GM18498 (cell line): Measurements from ENCODE around the gene ATP2A3.
A peak's percentile ranks its signal among the peaks of the same experiment; 100 is the strongest.

Experiments
- ATAC-seq: cut with Tn5 transposase; IDR thresholded peaks from one replicate; pipeline ENCODE4 v1.9.1; 2021; ENCODE audit warnings: mild to moderate bottlenecking, moderate library complexity; ENCODE audit not compliant: unreplicated experiment

ATP2A3 gene

DNA sequence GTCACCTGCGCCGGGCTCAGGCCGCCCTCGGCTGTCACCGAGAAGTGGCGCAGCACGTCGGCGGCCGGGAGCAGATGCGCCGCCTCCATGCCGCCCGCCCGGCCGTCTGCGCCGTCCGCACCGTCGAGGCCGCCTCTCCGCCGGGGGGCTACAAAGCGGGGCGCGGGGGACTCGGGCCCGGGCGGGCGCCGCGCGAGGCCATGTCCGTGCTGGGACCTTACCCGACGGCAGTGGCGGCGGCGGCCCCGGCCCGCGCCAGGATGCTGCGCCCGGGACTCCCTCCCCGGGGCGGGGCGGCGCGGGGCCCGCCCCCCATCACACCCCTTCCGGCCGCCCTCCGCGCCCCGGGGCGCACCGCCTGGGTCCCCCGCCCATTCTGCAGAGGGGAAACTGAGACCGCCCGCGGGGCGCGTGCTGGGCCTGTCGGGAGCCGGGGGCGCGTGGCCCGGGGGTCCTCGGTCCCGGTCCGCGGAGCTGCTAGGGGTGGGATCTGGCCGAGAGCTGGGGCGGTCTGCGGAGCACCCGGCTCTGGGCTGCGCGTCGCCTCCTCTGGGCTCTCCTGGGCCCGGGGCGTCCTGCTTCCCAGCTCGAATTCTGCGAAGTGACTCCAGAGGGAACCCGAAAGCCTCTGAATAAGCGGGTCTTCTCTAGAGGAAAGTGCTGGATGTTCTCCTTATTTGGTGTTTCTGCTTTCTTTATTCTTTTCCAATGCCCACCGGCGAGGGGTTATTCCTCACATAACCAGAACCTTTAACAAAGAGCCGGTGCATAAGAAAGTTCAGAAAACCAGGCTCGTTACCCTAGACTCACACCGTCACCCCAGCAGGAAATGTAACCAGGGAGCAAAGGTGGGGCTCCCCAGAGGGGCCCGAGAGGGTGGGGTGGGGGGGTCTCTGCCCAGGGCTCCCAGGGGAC, at the start of gene ATP2A3:
ATP2A3 (minus strand) TSS at position 235 of the 915 bp plus-strand sequence; CDS start at position 89, 146 bp downstream.
- ATAC-seq, result peak; percentile 62

DNA sequence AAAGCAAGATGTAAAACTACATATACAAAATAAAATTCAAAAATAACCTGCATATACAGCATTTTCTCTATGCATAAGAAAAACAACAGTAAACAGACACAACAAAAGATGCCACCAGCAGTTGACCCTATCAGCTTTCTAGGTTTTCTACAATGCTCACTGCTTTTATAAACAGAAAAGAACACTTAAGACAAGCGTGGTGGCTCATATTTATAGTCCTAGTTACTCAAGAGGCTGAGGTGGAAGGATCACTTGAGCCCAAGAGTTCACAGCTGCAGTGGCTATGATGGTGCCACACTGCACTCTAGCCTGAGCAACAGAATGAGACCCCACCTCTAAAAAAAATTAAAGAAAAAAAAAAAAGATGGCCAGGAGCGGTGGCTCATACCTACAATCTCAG, 46.5 kb upstream of the ATP2A3 start:
- ATAC-seq, result no peak

DNA sequence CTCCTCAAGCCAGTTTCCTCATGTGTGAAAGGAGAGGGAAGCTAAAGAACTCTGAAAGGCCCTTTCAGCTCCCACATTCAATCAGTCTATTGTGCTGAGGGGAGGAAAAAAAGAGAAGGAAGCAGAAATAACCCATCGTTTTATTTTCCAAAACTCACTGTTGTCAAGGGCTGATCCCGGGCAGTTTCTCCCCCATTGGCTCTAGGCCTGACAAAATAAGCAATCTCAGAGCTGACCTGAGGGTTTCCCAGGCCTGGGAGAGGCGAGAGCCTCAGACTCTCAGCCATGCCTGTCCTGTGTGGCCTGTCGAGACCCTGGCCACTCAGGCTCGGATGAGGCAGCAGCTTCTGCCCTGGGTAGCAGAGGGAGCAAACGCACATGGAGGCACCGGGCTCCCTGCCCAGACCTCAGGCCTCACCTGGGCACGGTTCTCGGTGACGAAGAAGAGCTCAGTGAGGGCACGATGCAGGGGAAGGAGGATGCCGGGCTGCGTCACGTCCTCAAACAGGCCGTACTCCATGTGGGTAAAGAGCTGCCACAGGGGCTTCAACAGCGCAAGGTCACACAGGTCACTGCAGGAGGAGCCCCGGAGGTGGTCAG, 45.0 kb upstream of the ATP2A3 start:
- no peak for ATAC-seq

DNA sequence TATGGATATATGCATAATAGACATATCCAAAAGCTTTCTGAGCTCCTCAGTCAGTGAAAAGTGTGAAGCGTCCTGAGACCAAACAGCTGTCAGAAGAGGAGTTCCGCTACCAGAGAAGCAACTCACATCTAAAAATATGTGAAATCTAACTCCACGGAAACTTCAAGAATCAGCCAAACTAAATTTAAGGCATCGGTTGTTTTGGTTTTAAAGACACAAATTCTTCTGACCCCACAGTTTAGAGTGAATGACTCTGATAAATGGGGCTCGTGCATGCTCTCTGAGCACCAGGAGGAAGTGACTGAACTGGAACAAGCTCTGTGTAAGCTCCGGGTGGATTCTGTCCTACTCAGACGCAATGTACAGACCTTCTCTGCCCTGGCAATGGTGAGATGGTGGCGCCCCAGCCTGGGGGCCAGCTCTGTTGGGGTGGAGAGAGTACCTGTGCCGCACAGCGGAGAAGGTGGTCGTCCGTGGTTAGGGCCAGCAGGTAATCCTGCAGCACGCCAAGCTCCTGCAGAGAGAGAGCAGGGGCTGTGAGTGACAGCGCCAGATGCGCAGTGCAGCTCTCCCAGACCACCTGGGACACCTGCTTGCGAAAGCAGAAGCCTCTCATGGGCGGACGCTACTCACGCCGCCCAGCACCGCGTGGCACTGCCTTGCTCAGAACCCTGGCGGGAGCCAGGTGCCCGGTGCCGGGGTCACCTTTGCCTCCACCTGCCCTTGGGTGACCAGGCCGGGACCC, 44.4 kb upstream of the ATP2A3 start:
- no peak for ATAC-seq

DNA sequence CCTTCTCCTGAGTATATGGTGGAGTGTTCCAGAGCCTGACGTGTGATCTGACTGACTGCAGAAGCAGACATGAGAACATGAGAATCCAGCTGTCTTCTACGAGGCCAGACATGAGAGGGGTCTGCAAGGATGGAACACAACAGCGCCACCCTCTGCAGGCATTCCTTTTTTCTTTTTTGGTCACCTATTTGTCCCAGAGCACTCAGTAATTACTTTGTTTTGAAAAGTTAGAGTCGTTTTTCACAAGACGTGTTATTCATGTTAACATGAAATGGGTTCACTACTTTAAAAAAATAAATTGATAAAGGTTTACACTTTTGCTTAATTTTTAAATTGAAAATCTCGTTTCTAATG, 43.8 kb upstream of the ATP2A3 start:
- ATAC-seq, result no peak

DNA sequence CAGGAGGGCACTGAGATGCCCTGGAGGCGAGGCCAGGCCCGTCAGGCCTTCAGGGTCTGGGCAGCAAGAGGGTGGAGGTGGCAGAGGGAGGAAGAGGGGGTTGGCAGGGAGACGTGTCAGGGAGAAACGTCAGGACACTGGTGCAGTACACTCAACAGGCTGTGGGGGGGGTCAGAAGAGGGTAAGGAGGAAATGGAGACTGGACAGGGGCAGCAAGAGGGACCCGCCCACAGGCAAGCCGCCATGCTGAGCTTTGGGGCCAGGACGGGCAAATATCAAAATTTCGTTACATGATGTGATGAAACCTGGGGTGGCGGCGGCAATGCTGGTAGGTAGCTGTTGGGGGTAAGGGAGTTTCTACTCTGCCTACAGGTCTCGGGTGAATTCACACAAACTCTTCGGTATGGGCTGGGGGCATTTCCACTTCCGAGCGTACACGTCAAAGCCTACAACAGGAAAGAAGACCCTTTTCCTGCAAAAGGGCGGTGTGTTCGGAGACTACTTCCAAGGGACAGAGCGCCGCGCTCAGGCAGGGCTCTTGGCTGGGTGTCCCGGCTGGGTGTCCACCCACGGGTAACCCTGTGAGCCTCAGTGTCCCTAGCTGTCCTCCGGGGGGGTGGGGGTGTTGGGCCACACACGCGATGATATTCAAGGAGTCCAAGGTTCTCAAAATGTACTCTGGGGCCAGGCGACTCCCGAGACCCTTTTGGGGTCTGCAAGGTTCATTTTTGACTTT, 43.3 kb upstream of the ATP2A3 start:
- no peak for ATAC-seq

DNA sequence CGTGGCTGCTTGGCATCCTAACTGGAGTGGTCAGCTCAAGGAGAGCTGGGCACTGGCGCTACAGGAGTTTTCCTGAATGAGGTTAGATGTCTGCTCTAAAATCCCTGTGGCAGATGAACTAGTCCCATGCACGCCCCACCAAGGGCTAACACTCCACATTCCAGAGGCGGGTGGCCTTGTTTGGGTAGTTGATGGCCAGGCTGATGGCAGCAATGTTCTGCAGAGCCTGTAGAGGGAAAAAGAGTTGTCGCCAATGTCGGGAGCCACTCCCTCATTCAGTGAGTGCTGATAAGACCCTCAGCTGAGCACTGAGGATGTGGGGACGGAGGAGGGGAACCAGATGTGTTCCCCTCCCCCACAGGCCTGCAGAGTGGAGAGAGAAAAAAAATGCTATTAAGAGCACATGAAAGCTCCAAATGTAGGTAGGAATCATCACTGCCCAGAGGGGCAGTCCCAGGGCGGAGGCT, 42.5 kb upstream of the ATP2A3 start:
- ATAC-seq, result no peak

DNA sequence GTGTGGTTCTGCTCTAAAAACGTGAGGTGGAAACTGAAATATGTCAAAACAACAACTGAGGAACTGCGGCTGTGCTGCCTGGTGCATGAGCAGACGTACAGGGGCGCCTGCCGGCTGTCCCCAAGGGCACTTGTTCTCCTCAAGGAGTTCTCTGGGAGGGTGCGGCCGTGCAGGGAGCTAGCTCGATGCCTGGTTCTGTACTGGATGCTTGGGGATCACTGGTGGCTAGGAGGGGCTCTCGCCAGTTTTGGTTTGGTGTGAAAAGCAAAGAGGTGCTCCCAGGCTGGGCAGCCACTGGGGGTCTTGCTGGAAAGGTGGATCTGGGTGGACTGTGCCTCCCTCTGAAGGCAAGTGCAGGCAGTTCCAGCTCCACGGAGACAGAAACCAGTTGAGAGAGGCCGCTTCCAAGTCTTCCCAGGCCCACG, 41.9 kb upstream of the ATP2A3 start:
- no peak for ATAC-seq

DNA sequence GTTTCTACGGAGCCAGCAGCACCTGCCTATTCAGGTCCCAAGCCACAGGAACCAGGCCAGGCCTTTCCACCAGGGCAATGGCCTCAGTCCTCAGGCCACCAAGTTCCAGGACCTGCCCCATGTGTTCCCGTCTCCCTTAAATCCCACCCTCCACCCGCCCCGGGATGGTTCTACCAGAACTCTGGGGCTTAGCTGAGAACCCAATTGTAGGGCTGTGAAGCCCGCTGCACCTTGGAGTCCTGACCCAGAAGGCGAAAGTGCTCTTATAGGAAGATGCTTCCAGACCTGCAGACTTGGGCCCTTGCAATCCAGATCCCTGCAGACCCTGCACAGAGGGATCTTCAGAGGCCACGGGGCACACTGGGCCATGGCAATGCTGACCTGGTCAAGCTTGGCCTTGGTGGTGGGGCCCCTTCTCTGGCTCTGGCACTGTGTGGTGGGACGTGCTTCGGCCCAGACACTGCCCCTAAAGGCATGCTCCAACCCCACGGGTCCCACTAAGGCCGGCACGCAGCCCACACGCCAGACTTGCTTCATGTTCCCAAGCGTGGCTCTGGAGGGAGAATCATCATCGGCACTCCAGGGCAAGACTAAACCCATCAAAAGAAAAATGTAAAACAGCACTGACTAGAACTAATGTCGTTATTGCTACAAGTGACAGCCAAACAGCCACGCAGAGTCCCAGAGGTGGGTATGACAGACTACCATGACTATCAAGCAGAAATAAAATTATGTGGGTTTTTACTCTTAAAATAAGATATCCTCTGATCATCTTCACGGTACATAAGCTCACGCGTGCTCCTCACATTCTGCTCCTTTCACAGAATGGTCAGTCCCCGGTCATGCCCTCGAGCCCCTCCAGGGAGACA, 41.3 kb upstream of the ATP2A3 start:
- no peak for ATAC-seq

DNA sequence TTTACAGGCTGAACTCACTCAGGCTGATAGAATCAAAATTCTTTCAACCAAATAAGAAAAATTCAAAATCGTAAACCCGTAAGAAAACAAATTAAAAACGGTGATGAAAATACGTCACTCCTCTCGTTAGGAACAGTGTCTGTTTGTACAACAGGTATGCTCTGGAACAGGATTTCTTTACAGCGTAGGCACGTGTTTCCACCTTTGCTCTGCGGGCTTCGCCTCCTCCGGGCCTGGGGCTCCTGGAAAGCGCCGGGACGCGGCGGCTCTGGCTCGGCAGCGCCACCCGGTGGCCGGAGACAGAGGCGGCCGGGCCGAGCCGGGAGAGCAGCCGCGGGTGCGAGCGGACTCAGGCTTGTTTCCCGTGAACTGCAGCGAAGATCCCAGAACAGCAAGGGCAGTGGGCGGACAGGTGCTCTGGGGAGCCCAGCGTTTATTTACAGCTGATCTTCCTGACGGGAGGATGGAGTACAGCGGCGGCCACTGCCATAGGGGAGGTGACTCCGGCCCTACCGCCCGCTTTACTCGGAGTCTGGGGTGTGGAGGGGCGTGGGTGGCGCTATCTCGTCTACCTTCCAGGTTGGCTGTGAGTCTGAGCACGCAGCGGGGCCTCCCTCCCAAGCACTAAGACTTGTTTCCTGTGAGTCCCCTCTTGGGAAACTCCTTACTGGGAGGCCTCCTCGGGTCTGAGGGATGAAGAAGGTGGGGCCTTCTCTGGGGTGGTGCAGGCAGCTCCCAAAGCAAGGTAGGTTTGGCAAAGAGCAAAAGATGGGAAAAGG, 40.5 kb upstream of the ATP2A3 start:
- no peak for ATAC-seq

DNA sequence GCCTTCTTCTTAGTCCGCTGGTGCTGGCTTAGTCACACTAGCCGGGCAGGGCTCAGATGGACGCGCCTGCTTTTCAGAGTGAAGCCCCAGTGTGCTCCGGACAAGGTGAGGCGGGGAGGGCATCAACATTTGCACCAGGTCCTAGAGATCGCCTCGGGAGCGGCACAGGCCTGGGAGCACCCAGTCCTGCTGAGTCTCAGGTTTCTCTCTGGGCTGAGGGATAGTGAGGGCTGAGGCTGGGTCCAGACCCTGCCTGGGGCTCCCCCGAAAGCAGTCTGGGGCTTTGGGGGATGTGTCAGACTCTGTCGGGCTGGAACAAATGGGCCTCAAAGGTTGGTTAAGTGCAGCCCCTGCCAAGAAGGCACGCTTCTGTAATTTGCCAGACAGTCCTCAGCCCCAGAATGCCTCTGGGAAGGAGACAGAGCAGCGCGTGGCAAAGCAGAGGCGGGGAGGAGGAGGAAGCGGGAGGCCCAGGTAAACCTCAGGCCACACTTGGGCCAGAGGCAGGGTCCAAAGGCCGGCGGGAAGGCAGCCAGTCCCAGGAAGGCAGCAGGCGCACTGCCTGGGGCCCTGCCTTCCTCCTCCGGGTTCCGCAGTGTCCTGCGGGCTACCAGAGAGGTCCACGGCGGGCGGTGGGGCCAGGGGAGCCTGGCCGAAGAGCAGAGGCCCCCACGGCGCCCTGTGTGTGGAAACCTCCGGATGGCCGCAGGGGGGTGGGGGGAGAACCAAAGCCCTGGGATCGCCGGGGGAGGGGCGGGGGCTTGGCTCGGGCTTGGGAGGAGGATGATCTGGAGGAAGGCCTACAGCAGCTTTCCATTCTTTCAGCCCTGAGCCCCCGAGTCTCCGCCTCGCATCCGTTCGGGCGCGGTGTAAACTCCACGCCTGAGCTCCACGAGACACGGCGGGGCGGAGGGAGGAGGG, 39.5 kb upstream of the ATP2A3 start:
- no peak for ATAC-seq

DNA sequence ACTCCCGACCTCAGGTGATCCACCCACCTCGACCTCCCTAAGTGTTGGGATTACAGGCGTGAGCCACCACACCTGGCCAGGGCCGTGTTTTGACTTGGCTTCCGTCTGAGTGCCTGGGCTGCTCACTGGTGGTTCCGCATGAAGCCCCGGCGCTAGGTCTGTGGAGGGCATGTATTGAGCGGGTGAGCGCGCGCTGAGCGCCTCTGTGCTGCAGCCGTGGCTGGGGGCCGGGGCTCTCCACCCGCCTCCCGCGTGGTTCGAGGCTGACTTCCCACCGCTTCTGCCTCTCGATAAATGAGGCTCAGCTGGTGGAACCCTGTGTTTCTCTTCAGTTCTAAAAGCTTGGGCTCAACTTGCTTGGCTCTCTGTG, 38.9 kb upstream of the ATP2A3 start:
- no peak for ATAC-seq

DNA sequence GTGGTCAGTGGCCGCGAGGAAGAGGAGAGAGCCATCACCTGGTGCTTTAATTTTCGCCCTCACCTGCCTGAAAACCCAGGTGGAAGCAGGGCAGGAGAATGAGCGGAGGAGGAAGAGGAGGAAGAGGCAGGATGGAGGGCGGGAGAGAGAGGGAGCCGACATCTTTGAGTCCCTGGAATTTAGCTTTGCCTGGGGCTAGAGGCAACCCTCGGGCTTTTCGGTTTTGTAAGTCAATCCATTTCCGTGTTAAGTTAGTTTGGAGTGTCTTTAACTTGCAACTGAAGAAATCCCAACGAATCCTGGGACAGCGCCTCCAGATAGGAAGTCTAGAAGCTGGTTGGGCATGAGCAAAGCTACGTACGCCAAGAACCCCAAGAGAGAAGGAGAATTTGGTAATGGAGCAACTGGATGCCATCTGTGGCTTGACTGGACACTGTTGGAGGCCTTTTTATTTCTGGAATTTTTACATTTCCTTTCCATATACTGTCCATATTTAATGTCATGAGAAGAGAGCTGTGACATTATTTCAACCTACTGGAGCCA, 36.9 kb upstream of the ATP2A3 start:
- no peak for ATAC-seq

DNA sequence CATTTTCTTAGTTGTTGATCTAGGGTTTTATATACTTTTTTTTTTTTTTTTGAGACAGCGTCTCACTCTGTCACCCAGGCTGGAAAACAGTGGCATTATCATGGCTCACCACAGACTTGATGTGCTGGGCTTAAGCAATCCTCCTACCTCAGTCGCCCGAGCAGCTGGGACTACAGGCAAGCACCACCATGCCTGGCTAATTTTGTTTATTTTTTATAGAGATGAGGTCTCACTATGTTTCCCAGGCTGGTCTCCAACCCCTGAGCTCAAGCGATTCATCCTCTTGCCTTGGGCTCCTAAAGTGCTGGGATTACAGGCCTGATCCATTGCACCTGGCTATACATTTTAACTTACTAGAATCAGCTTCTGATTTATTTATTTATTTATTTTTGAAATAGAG, 34.2 kb upstream of the ATP2A3 start:
- ATAC-seq, result no peak

DNA sequence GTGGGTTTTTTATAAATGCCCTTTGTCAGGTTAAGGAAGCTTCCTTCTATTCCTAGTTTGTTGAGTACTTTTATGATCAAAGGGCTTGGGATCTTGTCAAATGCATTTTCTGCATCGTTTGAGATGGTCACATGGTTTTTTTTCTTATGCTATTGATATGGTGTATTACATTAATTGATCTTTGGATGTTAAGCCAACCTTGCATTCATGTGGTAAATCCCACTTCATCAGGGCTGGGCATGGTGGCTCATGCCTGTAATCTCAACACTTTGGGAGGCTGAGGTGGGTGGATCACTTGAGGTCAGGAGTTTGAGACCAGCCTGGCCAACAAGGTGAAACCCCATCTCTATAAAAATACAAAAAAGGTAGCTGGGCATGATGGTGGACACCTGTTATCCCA, 30.8 kb upstream of the ATP2A3 start:
- no peak for ATAC-seq

DNA sequence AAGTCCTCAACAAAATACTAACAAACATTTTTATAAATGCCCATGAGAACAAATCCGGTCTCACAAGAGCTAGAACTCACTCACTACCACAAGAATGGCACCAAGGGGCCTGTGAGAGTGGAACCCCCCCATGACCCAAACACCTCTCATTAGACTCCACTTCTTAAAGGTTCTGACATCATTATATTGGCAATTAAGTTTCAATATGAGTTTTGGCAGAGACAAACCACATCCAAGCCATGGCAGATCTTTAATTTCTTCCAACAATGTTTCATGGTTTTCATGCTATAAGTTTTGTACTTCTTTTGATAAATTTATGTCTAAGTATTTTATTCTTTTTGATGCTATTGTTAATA, 30.0 kb upstream of the ATP2A3 start:
- ATAC-seq, result no peak

DNA sequence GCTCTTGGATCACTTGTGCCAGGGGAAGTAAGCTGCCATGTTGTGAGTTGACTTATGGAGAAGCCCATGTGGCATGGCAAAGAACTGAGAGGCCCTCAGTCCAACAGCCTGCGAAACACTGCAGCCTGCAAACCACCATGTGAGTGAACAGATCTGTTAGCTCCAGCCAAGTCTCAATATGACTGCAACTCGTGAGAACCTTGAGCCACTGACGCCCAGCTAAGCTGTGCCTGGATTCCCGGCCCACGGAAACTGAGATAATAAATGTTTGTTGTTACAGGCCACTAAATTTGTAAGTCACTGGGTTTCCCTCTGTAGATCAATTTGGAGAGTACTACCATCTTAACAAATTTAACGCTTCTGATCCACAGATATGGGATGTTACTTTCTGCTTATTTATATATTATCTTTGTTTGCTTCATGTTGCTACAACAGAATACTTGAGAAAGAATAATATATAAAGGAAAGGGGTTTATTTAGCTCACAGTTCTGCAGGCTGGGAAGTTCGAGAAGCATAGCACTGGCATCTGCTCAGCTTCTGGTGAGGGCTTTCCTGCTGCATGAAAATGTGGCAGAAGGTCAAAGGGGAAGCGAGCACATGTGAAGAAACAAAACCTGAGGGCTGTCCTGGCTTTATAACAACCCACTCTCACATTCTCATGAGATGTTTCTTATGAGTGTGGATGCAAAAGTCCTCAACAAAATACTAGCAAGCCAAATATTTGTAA, 29.4 kb upstream of the ATP2A3 start:
- no peak for ATAC-seq
